Ishikawa (cell line): ENCODE results near the gene RAX.

Experiments used
- CEBPB ChIP-seq: IDR thresholded peaks from 2 replicates; pipeline ENCODE4 v1.6.1; 2012
- CREB1 ChIP-seq: IDR thresholded peaks from 2 replicates; pipeline ENCODE4 v1.6.1; 2012; ENCODE audit warnings: low read depth
- EGR1 ChIP-seq: IDR thresholded peaks from 2 replicates; pipeline ENCODE4 v1.6.1; 2012
- EP300 ChIP-seq: IDR thresholded peaks from 2 replicates; pipeline ENCODE4 v1.6.1; 2012; ENCODE audit warnings: borderline replicate concordance
- FOXM1 ChIP-seq: IDR thresholded peaks from 2 replicates; pipeline ENCODE4 v1.6.1; 2012; ENCODE audit warnings: low read depth, borderline replicate concordance
- NFIC ChIP-seq: IDR thresholded peaks from 2 replicates; pipeline ENCODE4 v1.6.1; 2012
- RAD21 ChIP-seq: IDR thresholded peaks from 2 replicates; pipeline ENCODE4 v1.6.1; 2012; ENCODE audit warnings: low read depth
- REST ChIP-seq: IDR thresholded peaks from 2 replicates; pipeline ENCODE4 v1.6.1; 2012; ENCODE audit warnings: low read depth, mild to moderate bottlenecking
- TAF1 ChIP-seq: IDR thresholded peaks from 2 replicates; pipeline ENCODE4 v1.6.1; 2012; ENCODE audit warnings: low read depth, mild to moderate bottlenecking
- TCF12 ChIP-seq: IDR thresholded peaks from 2 replicates; pipeline ENCODE4 v1.6.1; 2012; ENCODE audit warnings: low read depth
- TEAD4 ChIP-seq: IDR thresholded peaks from 2 replicates; pipeline ENCODE4 v1.6.1; 2012
- USF1 ChIP-seq: IDR thresholded peaks from 2 replicates; pipeline ENCODE4 v1.6.1; 2012
- YY1 ChIP-seq: IDR thresholded peaks from 2 replicates; pipeline ENCODE4 v1.6.1; 2012; ENCODE audit warnings: low read depth
- ZBTB7A ChIP-seq: IDR thresholded peaks from 2 replicates; pipeline ENCODE4 v1.6.1; 2012; ENCODE audit warnings: low read depth
- TF ChIP-seq, protein P1 (sequence below): IDR thresholded peaks from 2 replicates; pipeline ENCODE4 v1.6.1; 2012

Gene RAX

DNA sequence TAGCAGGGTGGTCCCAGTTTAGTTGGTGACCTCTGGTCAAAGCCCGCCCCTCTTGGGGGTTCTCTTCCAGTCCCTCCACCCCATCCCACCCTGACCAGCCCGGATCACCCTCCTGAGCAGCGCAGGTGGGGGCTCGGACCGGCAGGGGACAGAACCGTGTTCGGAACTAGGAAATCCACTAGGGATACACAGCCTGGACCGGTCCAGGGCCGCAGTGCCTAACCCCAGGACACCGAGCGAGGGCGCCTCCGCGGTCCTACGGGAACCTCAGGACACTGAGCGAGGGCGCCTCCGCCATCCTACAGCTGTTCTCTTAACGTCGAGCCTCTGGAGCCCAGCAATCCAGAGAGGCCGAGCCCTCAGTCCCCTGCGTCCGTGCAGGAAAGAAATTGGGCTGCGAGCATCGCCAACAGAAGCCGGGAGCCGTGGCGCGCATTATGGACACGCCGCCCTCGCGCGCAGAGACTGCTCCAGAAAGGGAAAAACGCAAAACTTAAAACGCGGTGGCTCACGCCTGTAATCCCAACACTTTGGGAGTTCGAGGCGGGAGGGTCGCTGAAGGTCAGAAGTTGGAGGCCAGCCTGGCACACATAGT is 8.5 kb downstream of the RAX start:
- TF ChIP-seq ZBTB7A: no peak
- no peak for TF ChIP-seq YY1
- no peak for TF ChIP-seq TEAD4
- TF ChIP-seq REST: no peak
- no peak for TF ChIP-seq TCF12
- no peak for TF ChIP-seq CREB1
- TF ChIP-seq USF1: no peak
- no peak for TF ChIP-seq EGR1
- TF ChIP-seq CEBPB: no peak
- no peak for TF ChIP-seq NFIC
- TF ChIP-seq TAF1: no peak
- no peak for TF ChIP-seq EP300
- TF ChIP-seq FOXM1: no peak

GRCh38 chr18:59264121-59264571 is 9.1 kb downstream of the RAX start:
- no peak for TF ChIP-seq EGR1
- no peak for TF ChIP-seq TAF1
- no peak for TF ChIP-seq ZBTB7A
- no peak for TF ChIP-seq EP300
- no peak for TF ChIP-seq REST
- TF ChIP-seq TEAD4: no peak
- TF ChIP-seq CEBPB: no peak
- no peak for TF ChIP-seq TCF12

DNA sequence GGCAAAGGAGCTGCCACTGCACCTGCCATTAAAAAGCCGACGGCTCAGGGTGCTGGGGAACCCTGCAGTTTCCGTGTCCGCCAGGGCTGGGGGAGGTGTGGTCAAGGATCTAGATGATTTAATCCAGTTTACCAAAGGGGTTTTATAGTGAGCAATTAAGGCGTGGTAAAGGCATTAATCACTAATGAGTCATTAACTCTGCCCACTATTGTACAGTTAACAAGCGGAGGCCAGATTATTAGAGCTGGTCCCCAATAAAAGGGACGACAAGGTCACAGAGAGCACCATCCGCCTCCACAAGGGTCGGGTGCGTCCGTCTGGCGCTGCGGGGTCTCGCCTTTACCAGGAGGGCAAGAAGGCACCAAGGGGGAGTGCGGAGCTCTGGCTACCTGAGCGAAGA is 9.6 kb downstream of the RAX start:
- TF ChIP-seq TCF12: no peak
- TF ChIP-seq TEAD4: no peak
- no peak for TF ChIP-seq EP300
- TF ChIP-seq, protein P1, sequence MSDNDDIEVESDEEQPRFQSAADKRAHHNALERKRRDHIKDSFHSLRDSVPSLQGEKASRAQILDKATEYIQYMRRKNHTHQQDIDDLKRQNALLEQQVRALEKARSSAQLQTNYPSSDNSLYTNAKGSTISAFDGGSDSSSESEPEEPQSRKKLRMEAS: no peak
- no peak for TF ChIP-seq CREB1
- no peak for TF ChIP-seq YY1
- TF ChIP-seq REST: no peak
- TF ChIP-seq NFIC: no peak
- no peak for TF ChIP-seq CEBPB
- no peak for TF ChIP-seq EGR1
- no peak for TF ChIP-seq FOXM1
- TF ChIP-seq RAD21: no peak
- no peak for TF ChIP-seq ZBTB7A
- TF ChIP-seq USF1: no peak
- TF ChIP-seq TAF1: no peak

GRCh38 chr18:59249199-59249774 is 24.0 kb downstream of the RAX start:
- no peak for TF ChIP-seq CREB1
- TF ChIP-seq RAD21: peak; percentile 82
- no peak for TF ChIP-seq CEBPB

DNA sequence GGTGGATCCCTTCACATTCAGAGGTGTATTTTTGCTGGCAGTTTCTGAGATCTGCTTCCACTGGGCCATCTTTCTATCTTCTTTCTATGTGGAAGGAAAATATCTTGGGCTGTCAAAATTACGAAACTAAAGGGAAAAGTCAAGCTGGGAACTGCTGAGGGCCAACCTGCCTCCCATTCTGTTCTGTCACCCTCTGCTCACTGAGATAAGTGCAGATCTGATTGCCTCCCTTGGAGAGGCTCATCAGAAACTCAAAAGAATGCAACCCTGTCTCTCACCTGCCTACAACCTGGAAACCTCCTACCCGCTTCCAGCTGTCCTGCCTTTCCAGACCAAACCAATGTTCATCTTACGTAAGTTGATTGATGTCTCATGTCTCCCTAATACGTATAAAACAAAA is 26.5 kb downstream of the RAX start:
- TF ChIP-seq, protein P1: no peak
- TF ChIP-seq REST (no peak), TAF1 (no peak), RAD21 (no peak), ZBTB7A (no peak), TCF12 (no peak), EGR1 (no peak), TEAD4 (no peak), NFIC (no peak), YY1 (no peak), USF1 (no peak), CEBPB (no peak)
